ENCODE results near the gene EYS.
"Not testable (repeated sequence)": the region's sequence is repeated elsewhere in the genome, so short reads cannot be mapped to it uniquely, and the experiment has no call there.

EYS gene

DNA sequence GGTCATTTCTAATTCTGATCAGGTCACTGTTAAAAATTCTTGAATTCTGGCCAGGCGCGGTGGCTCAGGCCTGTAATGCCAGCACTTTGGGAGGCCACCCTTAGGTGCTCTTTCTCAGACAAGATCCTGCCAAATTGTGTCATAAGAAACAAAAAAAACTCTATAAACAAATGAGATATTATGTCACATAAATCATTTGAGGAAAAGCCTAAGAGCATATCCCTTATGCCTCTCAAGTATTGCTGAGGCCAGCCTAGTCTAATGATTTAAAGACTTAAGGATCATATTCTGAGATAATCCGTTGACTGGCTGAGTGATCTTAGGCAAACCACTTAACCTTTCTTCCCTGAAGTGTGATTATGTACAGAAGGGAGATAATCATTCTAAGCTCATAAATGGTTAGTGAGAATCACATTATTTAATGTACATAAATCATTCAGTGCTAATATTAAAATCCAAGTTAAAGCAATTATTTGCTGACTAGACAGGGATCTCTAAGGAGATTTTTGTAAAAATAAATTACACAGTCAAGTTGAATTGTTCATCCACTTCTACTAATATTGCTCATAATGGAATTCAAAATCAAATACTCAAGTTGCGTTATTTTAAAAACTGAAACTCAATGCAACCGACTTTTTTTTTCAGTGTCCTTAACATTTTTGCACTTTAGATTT is 1706.1 kb downstream of the EYS start:
- no peak for DNase-seq

DNA sequence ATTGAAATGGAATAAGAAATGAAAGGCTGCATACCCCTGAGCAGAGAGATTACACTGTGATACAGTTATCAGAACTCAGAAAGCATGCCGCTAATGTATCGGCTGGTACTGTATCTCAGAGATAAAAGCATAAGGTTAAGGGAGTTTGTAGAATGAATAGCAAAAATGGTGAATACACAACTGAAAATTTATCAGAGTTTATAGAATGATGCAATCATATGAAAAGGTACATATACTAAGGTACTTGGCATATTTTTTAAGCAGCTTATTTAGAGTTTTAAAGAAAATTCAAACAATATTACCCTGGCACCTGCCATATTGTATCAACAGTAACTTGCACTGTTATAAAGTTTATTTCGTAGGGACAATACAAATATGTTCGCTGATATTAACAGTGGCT is 1707.4 kb downstream of the EYS start:
- no peak for DNase-seq

DNA sequence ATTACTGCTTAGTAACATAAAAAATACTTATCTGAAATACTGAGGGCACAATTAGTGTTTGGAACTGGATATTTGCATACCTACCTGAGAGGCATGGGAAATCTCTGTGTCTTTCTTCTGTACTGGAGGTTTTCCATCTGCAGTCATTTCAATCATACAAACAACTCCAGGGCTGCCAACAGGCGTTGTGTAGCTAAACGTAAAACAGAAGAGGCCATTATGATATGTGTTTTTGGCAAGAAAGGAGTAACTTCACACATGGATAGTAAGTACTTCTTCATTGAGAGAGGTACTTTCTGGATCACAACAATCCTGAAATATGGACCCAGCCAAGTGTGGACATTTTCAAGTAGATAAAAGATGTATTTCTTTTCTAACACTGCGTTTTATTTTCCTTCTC is 1708.0 kb downstream of the EYS start:
- DNase-seq, result no peak

DNA sequence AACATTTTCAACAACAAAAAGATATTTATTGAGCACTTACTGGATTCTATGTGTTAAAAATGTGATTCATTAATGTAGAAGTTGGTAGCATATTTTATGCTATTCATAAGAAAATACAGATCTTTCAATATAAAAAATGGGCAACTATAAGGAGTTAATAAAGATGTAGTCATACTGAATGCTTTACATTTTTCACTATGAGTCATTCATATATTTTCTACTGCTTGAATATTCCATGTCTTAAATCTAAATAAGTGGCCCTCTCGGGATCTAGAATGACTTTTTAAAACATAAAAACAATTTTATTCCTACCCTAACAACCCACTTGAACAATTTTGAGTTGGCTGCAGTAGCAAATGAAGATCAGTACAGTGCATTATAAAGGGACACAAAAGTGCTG is 1709.3 kb downstream of the EYS start:
- DNase-seq, result no peak

DNA sequence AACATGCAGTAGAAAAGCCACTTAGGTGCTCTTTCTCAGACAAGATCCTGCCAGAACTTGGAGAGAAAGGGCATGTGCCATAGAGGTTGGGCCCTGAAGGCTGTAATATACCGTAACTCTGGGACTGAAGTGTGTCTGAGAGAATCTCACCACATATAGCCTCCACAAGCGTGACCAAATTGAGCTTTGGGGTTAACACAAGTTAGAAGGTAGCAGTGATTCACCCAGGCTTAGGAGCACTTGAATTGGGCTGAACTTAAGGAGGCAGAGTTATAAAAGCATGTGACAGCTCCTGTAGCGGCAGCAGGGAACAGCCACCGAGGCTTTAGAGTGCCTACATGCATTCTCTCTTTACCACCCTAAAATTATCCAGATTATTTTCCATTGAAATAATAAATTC is 1709.8 kb downstream of the EYS start:
- DNase-seq, result no peak

DNA sequence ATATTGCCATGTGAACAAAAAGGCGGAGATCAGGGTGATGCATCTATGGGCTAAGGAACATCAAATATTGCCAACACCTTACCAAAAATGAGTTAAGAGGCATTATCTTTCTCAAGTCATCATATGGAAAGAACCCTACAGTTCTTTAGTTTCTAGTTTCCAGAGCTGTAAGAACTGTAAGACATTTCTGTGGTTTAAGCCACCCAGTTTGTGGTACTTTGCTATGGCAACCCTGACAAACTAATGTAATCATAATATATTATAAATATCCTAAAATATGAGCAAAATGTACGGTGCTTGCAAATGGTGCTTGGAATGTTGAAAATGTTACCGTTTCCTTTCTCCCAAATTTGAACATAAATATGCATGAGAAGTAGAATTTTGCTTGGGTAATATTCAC is 1721.8 kb downstream of the EYS start:
- DNase-seq, result no peak

DNA sequence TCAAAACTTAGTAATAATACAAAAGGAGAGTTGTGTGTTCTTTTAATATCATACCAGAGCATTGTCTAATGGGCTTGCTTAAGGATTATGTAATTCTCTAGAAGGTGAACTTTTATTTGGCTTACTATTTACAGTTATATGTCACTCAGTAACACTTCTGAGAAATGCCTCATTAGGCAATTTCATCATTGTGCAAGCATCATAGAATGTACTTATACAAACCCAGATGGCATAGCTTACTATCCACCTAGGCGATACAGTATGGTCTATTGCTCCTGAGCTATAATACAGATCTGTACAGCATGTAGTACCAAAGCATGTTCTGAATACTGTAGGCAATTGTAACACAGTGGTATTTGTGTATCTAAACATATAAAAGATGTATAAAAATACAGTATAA is 1731.3 kb downstream of the EYS start:
- no peak for DNase-seq

DNA sequence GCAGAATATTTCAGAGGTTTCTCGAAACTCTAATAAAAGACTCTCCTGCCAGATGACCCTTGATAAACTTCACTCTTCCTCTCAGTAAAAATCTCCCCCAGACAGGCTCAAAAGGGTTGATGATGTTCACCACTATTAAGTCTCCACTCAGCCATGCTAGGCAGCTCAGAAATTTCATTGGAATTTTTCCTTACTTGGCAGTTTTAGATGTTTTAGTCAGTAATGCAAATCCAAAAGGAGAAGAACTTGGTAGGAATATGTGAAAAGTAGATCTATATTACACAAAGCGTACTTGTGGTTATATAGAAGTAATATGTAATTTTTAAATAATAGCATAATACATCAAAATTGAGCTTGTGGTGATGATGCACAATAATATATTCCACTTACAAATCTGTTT is 1738.4 kb downstream of the EYS start:
- DNase-seq, result no peak

DNA sequence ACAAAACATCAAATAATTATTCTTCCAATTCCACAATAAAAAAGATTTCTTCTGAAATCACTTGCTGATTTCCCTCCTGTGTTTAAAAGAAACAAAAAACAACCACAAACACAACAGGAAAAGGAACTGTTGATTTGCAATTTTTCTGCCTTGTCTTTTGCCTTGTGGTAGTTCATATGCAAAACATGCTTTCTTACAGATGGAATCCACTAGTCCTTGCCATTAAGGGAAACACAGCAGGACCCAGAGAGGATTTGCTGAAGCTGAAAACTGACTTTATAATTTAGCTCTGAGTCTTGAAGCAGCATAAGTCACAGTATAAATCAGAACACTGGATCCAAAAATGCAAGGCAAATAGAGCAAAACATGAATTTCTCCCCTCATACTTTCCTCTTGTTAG is 1742.7 kb downstream of the EYS start:
- DNase-seq, result no peak

DNA sequence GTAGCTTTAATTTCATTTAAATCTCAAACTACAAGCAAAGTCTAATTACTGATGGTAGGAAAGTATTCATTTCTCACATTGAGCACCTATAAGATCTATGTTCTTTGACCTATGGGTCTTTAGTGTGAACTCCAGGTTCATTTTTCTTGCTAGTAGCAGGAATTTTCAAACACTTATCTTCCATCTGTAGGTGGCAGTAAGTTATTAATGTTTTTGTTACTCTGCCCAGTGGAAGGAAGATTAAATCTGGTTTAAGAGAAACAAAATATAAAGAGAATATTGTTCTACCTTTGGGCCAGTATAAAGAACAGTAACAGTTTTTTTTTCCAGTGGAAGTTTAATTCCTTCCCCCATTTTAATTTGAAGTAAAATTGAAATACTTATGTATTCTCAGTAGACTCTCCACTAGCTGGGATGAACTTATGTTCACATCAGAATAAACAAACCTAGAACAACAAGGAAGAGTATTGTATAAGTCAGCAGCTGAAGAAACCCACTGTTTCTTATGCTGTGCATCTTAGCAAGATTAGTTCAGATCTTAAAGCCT is 1743.2 kb downstream of the EYS start:
- no peak for DNase-seq

DNA sequence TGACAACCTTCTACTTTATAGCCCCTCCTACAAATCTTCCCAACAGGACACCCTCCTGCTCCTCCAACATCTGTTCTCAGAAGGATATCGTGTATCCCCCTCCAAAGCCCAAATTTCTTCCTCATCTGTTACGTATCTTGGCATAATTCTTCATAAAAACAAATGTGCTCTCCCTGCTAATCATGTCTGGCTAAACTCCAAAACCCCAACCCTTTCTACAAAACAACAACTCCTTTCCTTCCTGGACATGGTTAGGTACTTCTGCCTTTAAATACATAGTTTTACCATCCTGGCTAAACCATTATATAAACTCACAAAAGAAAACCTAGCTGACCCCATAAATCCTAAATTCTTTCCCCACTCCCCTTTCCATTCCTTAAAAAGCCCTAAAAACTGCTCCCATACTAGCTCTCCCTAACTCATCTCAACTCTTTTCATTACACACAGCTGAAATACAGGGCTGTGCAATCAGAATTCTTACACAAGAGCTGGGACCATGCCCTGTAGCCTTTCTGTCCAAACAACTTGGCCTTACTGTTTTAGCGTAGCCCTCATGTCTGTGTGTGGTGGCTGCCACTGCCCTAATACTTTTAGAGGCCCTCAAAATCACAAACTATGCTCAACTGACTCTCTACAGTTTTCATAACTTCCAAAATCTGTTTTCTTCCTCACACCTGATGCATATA is 1753.5 kb downstream of the EYS start:
- not testable (repeated sequence) for DNase-seq

DNA sequence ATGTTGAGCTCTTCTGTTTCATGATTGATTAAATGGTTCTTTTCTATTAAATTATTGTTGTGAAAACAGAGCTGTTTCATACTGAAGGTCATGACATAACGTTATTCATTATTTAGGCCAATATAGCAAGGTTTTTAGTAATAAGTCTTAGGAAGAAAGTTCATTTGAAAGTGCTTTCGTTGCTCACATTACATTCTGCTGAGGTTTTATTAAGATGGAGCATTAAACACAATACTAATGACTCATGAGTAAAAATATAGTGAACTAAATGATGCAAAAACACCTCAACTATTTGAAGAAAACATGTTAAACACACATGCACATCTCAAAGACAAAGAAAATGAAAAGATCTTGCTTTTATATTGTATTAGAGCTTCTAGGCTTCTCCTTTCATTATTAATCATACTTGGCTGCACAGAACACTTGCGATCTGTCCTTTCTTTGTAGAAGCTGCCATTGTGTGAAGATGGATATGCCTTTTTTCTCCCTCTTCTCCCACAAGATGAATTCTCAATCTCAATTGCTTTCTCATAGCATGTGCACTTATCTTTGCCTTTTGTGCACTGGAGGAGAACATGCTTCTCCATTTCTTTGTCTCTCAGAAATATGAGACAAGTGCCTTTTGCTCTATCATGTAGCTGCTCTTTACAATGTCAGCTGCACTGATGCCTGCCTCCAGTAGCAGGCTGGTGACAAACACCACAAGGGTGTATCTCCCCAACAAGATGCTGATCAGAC is 1759.1 kb downstream of the EYS start:
- DNase-seq, result no peak

DNA sequence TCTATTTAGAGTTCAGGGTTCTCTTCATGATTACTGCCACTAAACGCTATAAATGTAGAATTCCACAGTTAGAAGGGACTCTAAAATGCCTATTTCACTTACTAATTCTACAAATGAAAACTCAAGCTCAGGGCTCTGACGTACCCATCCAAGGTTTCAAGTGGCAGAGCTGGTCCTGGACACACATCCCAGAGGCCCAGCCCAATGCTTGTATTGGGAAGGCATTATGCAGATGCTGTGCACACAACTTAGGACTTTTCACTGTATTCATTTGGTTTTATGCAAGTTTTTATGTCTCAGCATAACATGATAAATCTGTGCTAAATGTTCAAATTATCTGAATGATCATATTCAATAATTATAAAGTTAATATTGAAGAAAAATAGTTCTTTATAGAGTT is 1761.0 kb downstream of the EYS start:
- DNase-seq, result no peak

DNA sequence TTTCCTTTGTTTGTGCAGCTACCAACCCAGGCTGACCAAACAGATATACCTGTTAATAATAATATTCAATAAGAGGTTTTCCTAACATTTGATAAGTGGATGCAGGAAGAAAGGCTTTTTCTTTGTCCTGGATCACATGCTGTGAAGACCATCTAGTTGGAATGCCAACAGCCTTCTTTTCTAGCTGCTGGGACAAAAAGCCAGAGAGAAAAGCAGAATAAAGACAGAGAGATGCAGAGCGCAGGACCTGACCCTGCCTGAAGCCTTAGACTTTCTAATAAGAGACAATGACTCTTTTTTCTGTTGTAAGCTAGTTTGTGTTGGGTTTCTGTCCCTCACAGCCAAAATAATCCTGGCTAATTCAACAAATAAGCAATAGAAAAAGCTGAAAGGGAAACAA is 1763.2 kb downstream of the EYS start:
- DNase-seq, result no peak

DNA sequence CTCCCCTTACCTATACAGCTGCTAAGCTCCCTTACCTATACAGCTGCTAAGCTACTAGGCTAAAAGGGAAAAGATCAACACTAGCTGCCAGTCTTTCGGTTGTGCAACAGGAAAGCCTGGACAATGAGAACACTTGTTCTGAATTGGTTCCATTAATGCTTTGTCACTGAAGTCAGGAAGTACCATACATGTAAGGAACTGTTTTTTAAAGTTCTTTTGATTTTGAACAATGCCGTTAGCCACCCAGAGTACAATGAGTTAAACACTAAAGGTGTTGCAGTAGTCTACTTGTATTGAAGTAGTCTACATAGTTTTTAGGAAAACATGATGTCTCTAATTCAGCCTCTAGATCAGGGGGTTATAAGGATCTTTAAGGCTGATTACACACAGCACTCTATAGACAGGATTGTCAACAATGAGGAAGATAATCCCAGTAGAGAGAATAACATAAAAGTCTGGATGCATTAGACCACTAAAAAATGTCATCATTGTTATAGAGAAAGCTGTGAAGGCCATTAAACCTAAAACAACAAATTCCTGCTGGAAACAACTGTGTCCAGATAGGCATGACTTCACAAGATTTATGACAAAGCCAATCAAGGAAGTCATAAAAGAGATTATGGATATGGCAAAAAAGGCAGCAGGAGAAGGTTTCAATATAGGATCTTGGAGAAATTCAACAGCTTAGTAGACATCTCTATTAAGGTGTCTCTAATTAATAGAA is 1765.1 kb downstream of the EYS start:
- DNase-seq, result no peak

DNA sequence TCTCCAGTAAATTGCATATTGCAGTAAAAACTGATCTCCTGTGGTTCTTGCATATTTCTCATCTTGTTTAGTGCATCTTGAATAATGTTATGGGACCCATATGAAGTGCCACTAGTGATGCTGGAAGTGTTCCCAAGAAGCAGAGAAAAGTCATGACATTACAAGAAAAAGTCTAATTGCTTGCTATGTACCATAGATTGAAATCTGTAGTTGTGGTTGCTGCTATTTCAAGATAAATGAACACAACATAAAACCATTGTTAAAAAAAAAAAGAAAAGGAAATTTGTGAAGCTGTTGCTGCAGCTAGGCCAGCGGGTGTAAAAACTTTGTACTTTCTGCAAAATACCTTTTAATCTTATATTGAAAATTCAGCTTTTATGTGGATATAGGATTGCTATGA is 1767.0 kb downstream of the EYS start:
- no peak for DNase-seq

DNA sequence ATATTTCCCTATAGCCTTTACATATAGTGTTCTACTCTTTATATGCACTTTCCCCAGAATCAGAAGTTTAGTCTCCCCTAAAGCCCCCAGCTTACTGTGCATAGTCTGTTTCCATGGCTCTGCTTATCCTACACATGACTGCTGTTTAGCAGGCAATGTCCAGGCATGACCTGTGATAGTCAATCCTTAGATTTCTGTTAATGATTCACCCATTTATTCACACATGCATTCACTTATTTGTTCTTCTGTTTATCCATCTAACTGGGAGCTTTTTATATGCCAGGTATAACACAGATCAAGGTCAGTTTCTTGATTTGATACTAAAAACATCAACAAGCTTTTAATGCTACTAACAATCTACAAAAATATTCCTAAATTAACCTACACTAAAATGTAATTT is 1770.6 kb downstream of the EYS start:
- DNase-seq, result no peak

DNA sequence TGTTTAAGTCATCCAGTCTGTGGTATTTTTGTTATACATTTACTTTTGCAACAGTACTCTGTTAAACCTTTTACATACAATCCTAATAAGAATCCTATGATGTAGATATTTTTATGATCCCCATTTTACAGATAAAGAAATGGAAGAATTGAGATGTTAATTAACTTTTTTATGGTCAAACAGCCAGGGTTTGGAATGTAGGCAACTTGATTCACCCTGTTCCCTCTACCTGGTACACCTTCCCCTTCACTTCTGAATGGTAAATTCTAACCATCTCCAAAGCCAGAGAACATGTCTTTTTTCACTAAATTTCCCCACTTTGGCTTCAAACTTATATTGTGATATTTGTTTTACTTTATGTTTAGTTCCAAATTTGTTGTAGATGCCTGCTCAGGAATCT is 1771.3 kb downstream of the EYS start:
- no peak for DNase-seq

DNA sequence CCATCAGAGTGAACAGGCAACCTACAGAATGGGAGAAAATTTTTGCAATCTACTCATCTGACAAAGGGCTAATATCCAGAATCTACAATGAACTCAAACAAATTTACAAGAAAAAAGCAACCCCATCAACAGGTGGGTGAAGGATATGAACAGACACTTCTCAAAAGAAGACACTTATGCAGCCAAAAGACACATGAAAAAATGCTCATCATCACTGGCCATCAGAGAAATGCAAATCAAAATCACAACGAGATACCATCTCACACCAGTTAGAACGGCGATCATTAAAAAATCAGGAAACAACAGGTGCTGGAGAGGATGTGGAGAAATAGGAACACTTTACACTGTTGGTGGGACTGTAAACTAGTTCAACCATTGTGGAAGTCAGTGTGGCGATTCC is 1773.1 kb downstream of the EYS start:
- not testable (repeated sequence) for DNase-seq

DNA sequence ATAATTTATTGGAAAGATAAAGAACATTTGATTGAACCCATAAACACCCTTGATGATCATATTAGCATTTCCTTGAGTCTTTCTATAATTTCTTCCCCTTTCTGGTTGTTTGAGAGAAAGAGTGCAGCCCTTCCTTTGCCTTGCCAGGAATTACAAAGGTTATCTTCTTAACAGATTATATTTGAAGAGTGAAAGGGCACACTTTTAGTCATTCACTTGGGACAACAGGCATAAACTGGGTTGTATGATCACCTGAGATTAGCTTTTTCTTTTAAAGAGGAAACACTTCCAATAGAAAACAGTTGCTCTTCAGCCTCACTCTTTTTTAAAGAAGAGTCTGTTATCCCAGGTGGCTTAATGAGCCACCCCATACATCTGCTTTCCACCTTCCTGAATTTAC is 1776.2 kb downstream of the EYS start:
- no peak for DNase-seq

DNA sequence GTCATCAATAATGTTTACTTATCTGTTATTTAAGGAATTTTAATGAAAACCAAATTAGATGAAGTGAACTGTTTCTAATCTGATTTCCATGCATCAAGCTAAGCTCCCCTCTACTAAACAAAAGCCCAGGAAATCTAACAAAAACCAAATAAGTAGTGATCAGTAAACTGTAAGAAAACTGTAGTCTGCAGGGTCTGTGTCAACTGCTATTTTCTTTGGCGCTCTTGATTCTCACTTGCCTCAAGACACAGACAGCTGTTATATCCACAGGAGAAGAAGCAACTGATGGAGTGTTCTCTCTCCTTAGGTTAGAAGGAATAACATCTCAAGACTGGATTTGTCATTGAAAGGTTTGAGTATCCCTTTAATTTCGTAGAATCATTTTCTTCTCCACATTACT is 1777.9 kb downstream of the EYS start:
- DNase-seq, result no peak

DNA sequence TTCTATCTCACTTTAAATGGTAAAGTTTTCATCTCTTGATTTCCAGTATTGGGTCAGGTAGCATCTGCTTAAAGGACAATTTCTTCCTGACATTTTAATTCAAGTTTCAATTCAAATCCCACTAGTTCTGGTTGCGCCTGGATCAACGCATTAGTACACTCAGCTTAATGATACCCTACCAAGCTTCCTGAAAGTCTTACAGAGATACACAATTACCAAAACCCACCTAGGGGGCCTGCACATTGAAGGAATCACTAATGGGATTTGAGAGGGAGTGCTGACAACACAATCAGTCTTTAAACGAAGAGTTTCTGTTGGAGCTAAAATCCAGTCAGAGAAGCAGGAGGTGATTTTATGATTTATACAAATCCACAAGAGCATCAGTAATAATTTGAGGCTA is 1778.4 kb downstream of the EYS start:
- DNase-seq, result no peak

Data from CD4-positive, alpha-beta T cell treated with Interleukin-12 subunit alpha and Interleukin-12 subunit beta, for 1 hour (primary cell).